Thyroid gland (tissue), 4 donors: Measurements from ENCODE around the gene IREB2.

Experiments used
- CTCF ChIP-seq, 6 experiments: fragments of 200-600 bp in 3 of 6; fragments of 450-650 bp in 3 of 6; sonication (generic) in 3 of 6; IDR thresholded peaks; one replicate each; pipeline ENCODE4 v1.5.1; 2016 to 2019; ENCODE audit warnings: antibody characterized with exemption in 6 of 6, mild to moderate bottlenecking in 2 of 6, inconsistent platforms in 1 of 6, moderate library complexity in 1 of 6
- POLR2A ChIP-seq, 2 donors: fragments of 450-650 bp; IDR thresholded peaks; one replicate each; pipeline ENCODE4 v1.6.1; 2017; ENCODE audit warnings: antibody characterized with exemption in 2 of 2, mild to moderate bottlenecking in 2 of 2, moderate library complexity in 1 of 2

- TF ChIP-seq CTCF (IDR thresholded peaks at IDR 0.05) (no peak), POLR2A (IDR thresholded peaks at IDR 0.05) (no peak)
Observed at GRCh38 chr15:78388865-78389264, 49.2 kb upstream of the IREB2 start.
